Motor neuron (in vitro differentiated cells): ENCODE data around the gene RABEPK. TPM values are rescaled to one million over a fixed set of nuclear protein-coding genes. Genes with fewer than 3 reads are reported as not detected.
"Not testable (repeated sequence)": the region's sequence is repeated elsewhere in the genome, so short reads cannot be mapped to it uniquely, and the experiment has no call there.

ENCODE experiments used
- ATAC-seq, 8 experiments: fragments of 200-7000 bp; cut with Tn5 transposase; replicated peaks in 6 of 8; 2 replicates each; pipeline ENCODE4 v1.8.0; 2021; ENCODE audit warnings: mild to moderate bottlenecking in 8 of 8, moderate library complexity in 8 of 8
- H3K27ac ChIP-seq, 2 donors: fragments of 250-450 bp; sonication (Bioruptor Pico); 2 replicates each; pipeline ENCODE4 v1.9.0; 2021; ENCODE audit warnings: antibody characterized with exemption in 2 of 2, mild to moderate bottlenecking in 2 of 2, moderate library complexity in 1 of 2
- H3K4me1 ChIP-seq, 2 donors: fragments of 250-450 bp; sonication (Bioruptor Pico); replicated peaks in 1 of 2; 2 replicates each; pipeline ENCODE4 v1.6.1; 2021; ENCODE audit warnings: antibody characterized with exemption in 2 of 2, mild to moderate bottlenecking in 2 of 2, moderate library complexity in 1 of 2
- H3K4me3 ChIP-seq, 5 donors: fragments of 250-450 bp; sonication (Bioruptor Pico); 2 replicates each; pipeline ENCODE4 v1.9.0; 2021; ENCODE audit warnings: antibody characterized with exemption in 5 of 5, mild to moderate bottlenecking in 5 of 5, moderate library complexity in 4 of 5
- WGBS, 10 experiments: fragments of 450-650 bp; shearing (Covaris generic); methylation state at CpG; one replicate each; pipeline ENCODE4 v1.0.0; 2022; 5-methylcytosine and 5-hydroxymethylcytosine counted together
- in situ Hi-C, 9 experiments: fragments of 400-800 bp; cut with MboI; loops; one replicate each; pipeline ENCODE4 v1.15.0; 2021; ENCODE audit warnings: low sequenced_read_pairs in 9 of 9, low pct_unique_long_range_greater_than_20kb in 2 of 9; ENCODE audit not compliant: unreplicated experiment in 9 of 9
- total RNA-seq, 8 experiments: library from RNA; unstranded; fragments of 300-600 nt; gene quantifications; 2 replicates each; pipeline versions ENCODE4 v1.2.3 to v1.2.4, GENCODE V29; 2022

The RABEPK gene
- total RNA-seq, 8 experiments from 2014 or later, result 17.0 to 32.2 (median 22.1) TPM

DNA sequence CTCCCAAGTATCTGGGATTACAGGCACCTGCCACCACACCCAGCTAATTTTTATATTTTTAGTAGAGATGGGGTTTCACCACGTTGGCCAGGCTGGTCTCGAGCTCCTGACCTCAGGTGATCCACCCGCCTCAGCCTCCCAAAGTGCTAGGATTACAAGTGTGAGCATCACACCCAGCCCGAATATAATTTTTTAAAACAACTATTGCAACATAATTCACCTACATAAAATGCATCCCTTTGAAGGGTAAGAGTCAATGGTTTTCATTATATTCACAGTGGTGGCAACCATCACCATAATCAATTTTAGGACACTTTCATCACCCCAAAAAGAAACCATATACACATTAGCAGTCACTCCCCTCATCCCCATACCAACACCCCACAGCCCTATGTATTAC lies 20.6 kb upstream of the RABEPK start:
- in situ Hi-C loops, ATAC-seq, H3K4me3 ChIP-seq, H3K4me1 ChIP-seq, H3K27ac ChIP-seq: not testable (repeated sequence)
- 93 to 100% (median 100%) methylated on average over 1 to 2 of the region's 4 CpGs; no CpG with 5 or more reads in 6 of the 10 experiments for WGBS, 10 experiments

GRCh38 chr9:125180876-125181275 lies 19.5 kb upstream of the RABEPK start:
- no peak for ATAC-seq
- no peak overlapping the region for H3K4me3 ChIP-seq
- 81 to 99% (median 94%) methylated on average over 2 to 9 of the region's 9 CpGs; no CpG with 5 or more reads in 1 of the 10 experiments for WGBS, 10 experiments
- in situ Hi-C loops, result no loop called here
- no peak overlapping the region for H3K27ac ChIP-seq
- no peaks in the 10 kb centered on the region for H3K4me1 ChIP-seq

DNA sequence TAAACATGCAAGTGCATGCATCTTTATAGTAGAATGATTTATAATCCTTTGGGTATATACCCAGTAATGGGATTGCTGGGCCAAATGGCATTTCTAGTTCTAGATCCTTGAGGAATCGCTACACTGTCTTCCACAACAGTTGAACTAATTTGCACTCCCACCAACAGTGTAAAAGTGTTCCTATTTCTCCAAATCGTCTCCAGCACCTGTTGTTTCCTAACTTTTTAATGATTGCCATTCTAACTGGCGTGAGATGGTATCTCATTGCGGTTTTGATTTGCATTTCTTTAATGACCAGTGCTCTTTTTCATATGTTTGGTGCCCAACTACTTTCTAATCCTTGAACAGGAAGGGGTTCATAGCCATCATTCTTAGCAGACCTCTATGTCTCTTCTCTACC lies 18.6 kb upstream of the RABEPK start:
- in situ Hi-C loops, H3K4me1 ChIP-seq, ATAC-seq, H3K4me3 ChIP-seq, H3K27ac ChIP-seq: not testable (repeated sequence)
- 86 to 100% (median 98%) methylated on average over 3 to 4 of the region's 4 CpGs; no CpG with 5 or more reads in 3 of the 10 experiments for WGBS, 10 experiments

GRCh38 chr9:125183054-125183453 lies 17.3 kb upstream of the RABEPK start:
- Histone ChIP-seq H3K4me1 (peaks cover under 1 to 3% of the 10 kb centered on the region in 2 donors), H3K4me3 (no peak overlapping the region), H3K27ac (no peak overlapping the region)
- 75 to 100% (median 94%) methylated on average over 1 to 2 of the region's 2 CpGs; no CpG with 5 or more reads in 1 of the 10 experiments for WGBS, 10 experiments
- no peak for ATAC-seq
- in situ Hi-C loops, result no loop called here

GRCh38 chr9:125183561-125183960 lies 16.8 kb upstream of the RABEPK start:
- H3K4me1 ChIP-seq, result peaks cover 6 to 8% of the 10 kb centered on the region in 2 donors
- in situ Hi-C loops, result no loop called here
- ATAC-seq, result no peak
- no peak overlapping the region for H3K4me3 ChIP-seq
- H3K27ac ChIP-seq, result no peak overlapping the region
- WGBS, 10 experiments, result 71 to 100% (median 100%) methylated on average over 1 to 2 of the region's 2 CpGs; no CpG with 5 or more reads in 1 of the 10 experiments

- Histone ChIP-seq H3K4me3 (peak overlapping the region; percentile 79 to 94 (median 86)), H3K4me1 (peaks cover 9 to 12% of the 10 kb centered on the region in 2 donors), H3K27ac (peak overlapping the region; percentile 81 to 92)
- 0 to 3% (median 0%) methylated on average over 1 to 20 of the region's 26 CpGs; no CpG with 5 or more reads in 3 of the 10 experiments for WGBS, 10 experiments
- in situ Hi-C loops, result no loop called here
- ATAC-seq, result peak in 3 of 8 experiments; percentile 3 to 6 (median 4)
Measured at GRCh38 chr9:125189011-125189360, 11.4 kb upstream of the RABEPK start.

DNA sequence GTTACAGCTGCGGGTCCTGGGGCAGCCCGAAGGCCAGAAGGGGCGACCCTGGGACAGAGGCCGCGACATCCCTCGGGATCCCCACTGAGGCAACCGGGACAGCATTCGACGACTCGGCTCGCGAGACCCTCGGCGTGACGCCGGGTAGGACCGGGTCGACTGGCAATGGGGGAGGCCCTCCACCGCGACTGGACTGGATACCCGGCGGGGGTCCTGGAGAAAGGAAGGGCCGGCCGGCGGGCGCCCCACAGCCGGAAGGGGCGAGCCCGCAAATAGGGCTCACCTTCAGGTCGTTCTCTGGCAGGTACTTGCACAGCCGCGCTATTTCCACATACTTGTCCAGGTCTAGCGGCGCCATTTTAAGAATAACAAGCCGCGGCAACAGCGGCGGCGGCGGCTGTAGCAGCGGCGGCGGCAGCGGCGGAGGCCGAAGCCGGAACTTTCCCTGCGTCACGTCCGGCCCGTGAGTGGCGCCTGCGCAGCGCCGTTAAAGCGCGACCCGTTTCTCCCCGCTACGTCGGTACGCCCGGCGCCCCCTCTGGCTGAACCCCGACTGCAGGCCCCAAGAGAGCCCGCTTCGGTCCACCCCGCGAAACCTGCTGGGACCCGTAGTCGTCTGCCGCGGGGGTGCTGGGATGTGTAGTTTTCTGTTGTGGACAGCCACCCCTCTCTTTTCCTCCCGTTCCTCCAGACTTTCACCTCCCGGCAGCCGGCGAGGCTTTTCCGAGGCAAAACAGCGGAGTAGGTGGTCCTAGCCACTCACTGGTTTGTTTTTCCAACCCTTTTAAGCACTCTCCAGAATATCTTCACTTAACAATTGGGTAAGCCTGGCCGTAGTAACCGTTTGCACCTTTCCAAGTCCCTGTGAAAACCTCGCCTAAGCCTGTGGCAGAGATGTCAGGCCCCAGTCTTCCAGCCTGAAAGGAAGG lies 10.7 kb upstream of the RABEPK start, which contains the start of gene PPP6C:
TSS of gene PPP6C (minus strand) at position 443 of the 929 bp plus-strand sequence. CDS start at position 358, 85 bp downstream.
- in situ Hi-C loops, result no loop called here
- WGBS, 10 experiments, result 0 to 4% (median 1%) methylated on average over 2 to 37 of the region's 82 CpGs; no CpG with 5 or more reads in 2 of the 10 experiments
- peak; percentile 93 to 99 (median 99) for ATAC-seq
- Histone ChIP-seq H3K4me1 (peaks cover 9 to 12% of the 10 kb centered on the region in 2 donors), H3K4me3 (peak within 1 kb of the TSS; percentile 79 to 94 (median 86)), H3K27ac (peak within 1 kb of the TSS; percentile 81 to 92)

DNA sequence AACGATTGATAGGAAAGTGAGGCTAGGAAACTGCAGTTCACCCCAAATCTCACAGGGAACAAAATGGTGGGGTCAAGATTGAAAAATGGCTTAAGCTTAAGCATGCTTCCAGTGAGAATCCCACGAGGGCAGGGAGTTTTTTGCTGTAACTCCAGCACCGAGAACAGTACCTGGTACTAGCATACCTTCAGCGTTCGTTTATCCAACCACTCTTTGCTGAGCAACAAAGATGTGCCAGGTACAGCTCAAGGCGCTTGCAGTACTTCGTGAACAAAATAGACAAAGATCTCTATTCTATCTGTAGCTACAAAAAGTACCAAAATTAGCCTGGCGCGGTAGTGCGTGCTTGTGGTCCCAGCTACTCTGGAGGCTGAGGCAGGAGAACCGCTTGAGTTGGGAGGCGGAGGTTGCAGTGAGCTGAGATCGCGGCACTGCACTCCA lies 10.0 kb upstream of the RABEPK start:
- 0 to 83% (median 50%) methylated on average over 1 to 11 of the region's 14 CpGs; no CpG with 5 or more reads in 3 of the 10 experiments for WGBS, 10 experiments
- in situ Hi-C loops, result no loop called here
- H3K4me1 ChIP-seq, result peaks cover 9 to 12% of the 10 kb centered on the region in 2 donors
- peak in 1 of 8 experiments; percentile 5 for ATAC-seq
- H3K4me3 ChIP-seq, result peak overlapping the region; percentile 79 to 94 (median 86)
- peak overlapping the region; percentile 70 to 92 for H3K27ac ChIP-seq

DNA sequence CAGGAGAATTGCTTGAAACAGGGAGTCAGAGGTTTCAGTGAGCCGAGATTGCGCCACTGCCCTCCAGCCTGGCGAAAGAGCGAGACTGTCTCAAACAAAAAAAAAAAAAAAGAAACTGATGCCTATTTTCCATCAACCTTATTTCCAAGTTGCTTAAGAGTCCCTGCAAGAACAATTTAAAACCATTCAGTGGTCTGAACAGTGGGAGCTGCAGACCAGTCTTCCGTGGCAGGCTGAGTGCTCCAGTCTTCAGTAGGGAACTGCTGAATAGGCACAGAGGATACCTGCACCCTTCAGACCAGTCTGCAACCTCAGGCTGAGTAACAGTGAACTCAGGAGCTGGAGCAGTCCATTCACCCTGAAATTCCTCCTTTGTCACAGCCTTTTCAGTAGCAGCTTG lies 5.9 kb upstream of the RABEPK start:
- in situ Hi-C loops, H3K4me1 ChIP-seq, H3K27ac ChIP-seq, ATAC-seq, H3K4me3 ChIP-seq: not testable (repeated sequence)
- WGBS, 10 experiments, result 73 to 100% (median 92%) methylated on average over 2 to 5 of the region's 5 CpGs; no CpG with 5 or more reads in 3 of the 10 experiments

DNA sequence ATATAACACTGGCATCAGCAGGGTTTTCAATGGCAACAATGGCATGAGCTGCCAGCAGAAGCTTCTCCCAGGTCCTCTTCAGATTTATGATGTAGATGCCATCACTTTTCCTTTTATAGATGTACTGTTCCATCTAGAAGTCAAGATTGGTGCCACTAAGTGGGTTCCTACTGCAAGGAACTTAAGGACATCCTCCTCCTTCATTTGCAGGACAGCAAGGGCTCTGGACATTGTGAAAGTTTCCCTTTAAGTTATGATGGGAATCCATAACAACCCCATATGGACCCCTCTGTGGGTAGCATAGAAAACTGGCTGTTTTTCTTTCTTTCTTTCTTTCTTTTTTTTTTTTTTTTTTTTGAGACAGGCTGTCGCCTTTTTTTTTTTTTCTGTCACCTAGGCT lies 4.8 kb upstream of the RABEPK start:
- ATAC-seq, in situ Hi-C loops, H3K4me3 ChIP-seq, H3K27ac ChIP-seq, H3K4me1 ChIP-seq: not testable (repeated sequence)
- WGBS, 10 experiments, result 27 to 100% (median 70%) methylated on average over 1 of the region's 1 CpG; no CpG with 5 or more reads in 4 of the 10 experiments

DNA sequence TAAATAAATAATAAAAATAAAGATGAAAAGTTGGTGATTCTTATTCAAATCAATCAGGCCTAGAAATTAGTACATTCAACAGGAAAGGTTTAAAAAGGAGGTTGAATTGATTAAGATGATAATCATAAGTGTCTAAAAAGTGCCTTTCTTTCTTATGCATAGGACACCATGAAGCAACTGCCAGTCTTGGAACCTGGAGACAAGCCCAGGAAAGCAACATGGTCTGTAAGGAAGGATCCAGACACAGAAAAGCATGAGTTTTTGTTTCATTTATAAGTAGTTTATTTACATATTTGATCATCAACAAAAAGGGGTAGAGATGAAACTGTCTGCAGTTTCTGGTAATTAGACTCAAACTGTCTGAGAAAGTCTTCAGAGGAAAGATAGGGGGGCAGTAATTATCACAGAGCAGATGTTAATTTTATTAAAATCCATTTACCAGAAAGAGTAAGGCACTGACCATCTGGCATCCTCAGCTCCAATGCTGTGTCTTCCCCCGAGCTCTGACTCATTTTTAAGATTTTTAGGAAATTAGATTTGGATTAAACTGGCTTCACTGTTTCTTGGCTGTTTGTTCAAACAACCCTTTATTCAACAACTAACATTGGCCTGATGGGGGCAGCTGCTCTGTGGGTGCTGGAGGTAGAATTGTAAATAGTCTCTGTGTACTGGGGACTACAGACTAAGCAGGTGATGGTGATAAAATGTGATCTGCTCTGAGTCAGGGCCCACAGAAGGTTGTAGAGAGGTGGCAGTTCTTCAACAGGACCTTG lies 2.7 kb downstream of the RABEPK start:
- in situ Hi-C loops, result no loop called here

DNA sequence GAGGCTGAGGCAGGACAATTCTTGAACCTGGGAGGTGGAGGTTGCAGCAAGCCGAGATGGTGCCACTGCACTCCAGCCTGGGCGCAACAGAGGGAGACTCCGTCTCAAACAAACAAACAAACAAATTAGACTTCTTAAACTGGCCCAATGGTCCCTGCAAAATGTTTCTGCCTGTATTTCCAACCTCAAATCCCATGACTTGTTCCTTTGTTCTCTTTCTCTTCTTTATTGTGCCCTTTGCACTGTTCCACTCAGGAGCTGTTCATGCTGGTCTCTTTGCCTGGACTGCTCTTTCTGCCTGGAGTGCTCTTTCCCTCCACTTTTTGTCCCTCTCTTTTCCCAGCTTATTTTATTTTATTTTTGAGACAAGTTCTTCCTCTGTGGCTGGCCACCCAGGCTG lies 4.1 kb downstream of the RABEPK start:
- Histone ChIP-seq H3K4me1 (peaks cover 4 to 6% of the 10 kb centered on the region in 2 donors), H3K27ac (no peak overlapping the region), H3K4me3 (no peak overlapping the region)
- in situ Hi-C loops, result no loop called here
- ATAC-seq, result no peak
- 60 to 100% (median 75%) methylated on average over 1 to 3 of the region's 3 CpGs; no CpG with 5 or more reads in 5 of the 10 experiments for WGBS, 10 experiments

More for the DNA sequence above, 2.7 kb downstream of the RABEPK start:
- H3K27ac ChIP-seq, result no peak overlapping the region
- 33 to 100% (median 88%) methylated on average over 1 of the region's 1 CpG; no CpG with 5 or more reads in 4 of the 10 experiments for WGBS, 10 experiments
- H3K4me1 ChIP-seq, result peaks cover 4 to 6% of the 10 kb centered on the region in 2 donors
- no peak overlapping the region for H3K4me3 ChIP-seq
- ATAC-seq, result no peak
